MM.1S (cell line): ENCODE results near the gene BBS10.

Source experiments
- CTCF ChIP-seq: fragments of 300-600 bp; sonication (generic); IDR thresholded peaks from 2 replicates; pipeline ENCODE4 v1.5.1; 2016; ENCODE audit warnings: antibody characterized with exemption, low read length, mixed read lengths
- EZH2 ChIP-seq: fragments of 300-600 bp; sonication (generic); optimal IDR thresholded peaks from 2 replicates; pipeline ENCODE3; 2017; ENCODE audit warnings: low read depth, mild to moderate bottlenecking, antibody characterized with exemption, low read length, mixed read lengths

- TF ChIP-seq CTCF (peak; percentile 55), EZH2 (no peak)
Observed at GRCh38 chr12:76346798-76347420, 1.3 kb downstream of the BBS10 start.
